Measurements from ENCODE around the gene CERS4.
A peak's percentile ranks its signal among the peaks of the same experiment; 100 is the strongest.
"Not testable (repeated sequence)": the region's sequence is repeated elsewhere in the genome, so short reads cannot be mapped to it uniquely, and the experiment has no call there.

The CERS4 gene

GRCh38 chr19:8210421-8211101 is 1.4 kb downstream of the CERS4 start:
- DNase-seq, result no peak

- no peak for DNase-seq
These were observed 3.0 kb downstream of the CERS4 start for GRCh38 chr19:8212212-8212611.

- no peak for DNase-seq
These were observed 3.7 kb downstream of the CERS4 start for GRCh38 chr19:8212916-8213315.

GRCh38 chr19:8213827-8214672 is 4.9 kb downstream of the CERS4 start:
- DNase-seq, result no peak

GRCh38 chr19:8214802-8215201 is 5.6 kb downstream of the CERS4 start:
- no peak for DNase-seq

GRCh38 chr19:8215783-8216182 is 6.6 kb downstream of the CERS4 start:
- no peak for DNase-seq

GRCh38 chr19:8216357-8216756 is 7.2 kb downstream of the CERS4 start:
- DNase-seq, result no peak

- DNase-seq, result not testable (repeated sequence)
These were observed 9.0 kb downstream of the CERS4 start for GRCh38 chr19:8218127-8218526.

GRCh38 chr19:8220481-8220880 is 11.3 kb downstream of the CERS4 start:
- DNase-seq, result no peak

- no peak for DNase-seq
These were observed 12.0 kb downstream of the CERS4 start for GRCh38 chr19:8221161-8221560.

GRCh38 chr19:8223442-8223841 is 14.3 kb downstream of the CERS4 start:
- DNase-seq, result not testable (repeated sequence)

GRCh38 chr19:8224394-8225145 is 15.4 kb downstream of the CERS4 start:
- no peak for DNase-seq

- DNase-seq, result no peak
These were observed 22.0 kb downstream of the CERS4 start for GRCh38 chr19:8231073-8231604.

GRCh38 chr19:8233370-8233769 is 24.2 kb downstream of the CERS4 start:
- DNase-seq, result no peak

- DNase-seq, result no peak
These were observed 27.9 kb downstream of the CERS4 start for GRCh38 chr19:8237026-8237425.

GRCh38 chr19:8238251-8238650 is 29.1 kb downstream of the CERS4 start:
- DNase-seq, result no peak

GRCh38 chr19:8239528-8240273 is 30.5 kb downstream of the CERS4 start:
- DNase-seq, result no peak

GRCh38 chr19:8240274-8241229 is 31.4 kb downstream of the CERS4 start:
- DNase-seq, result peak; percentile 38

- DNase-seq, result no peak
These were observed 32.5 kb downstream of the CERS4 start for GRCh38 chr19:8241646-8242045.

GRCh38 chr19:8242211-8242821 is 33.1 kb downstream of the CERS4 start:
- no peak for DNase-seq

- no peak for DNase-seq
These were observed 34.0 kb downstream of the CERS4 start for GRCh38 chr19:8243146-8243545.
